HepG2 (cell line): ENCODE results near the gene KRT3. TPM values are rescaled to one million over a fixed set of nuclear protein-coding genes. Genes with fewer than 3 reads are reported as not detected.

ENCODE experiments used
- ATF1 ChIP-seq: IDR thresholded peaks from 2 replicates; pipeline ENCODE4 v1.6.1; 2016; ENCODE audit warnings: mild to moderate bottlenecking, control low read depth
- CENPT ChIP-seq: sonication (generic); formaldehyde crosslinking; IDR thresholded peaks from 2 replicates; pipeline ENCODE4 v1.8.0; 2022; ENCODE audit warnings: low read depth, mild to moderate bottlenecking, moderate library complexity, missing genetic modification reagents
- CERS6 ChIP-seq: sonication (generic); formaldehyde crosslinking; IDR thresholded peaks from 2 replicates; pipeline ENCODE4 v1.5.0; 2020; ENCODE audit warnings: missing genetic modification reagents
- DDIT3 ChIP-seq: sonication (generic); formaldehyde crosslinking; IDR thresholded peaks from 2 replicates; pipeline ENCODE4 v1.4.0; 2020; ENCODE audit warnings: mild to moderate bottlenecking, missing genetic modification reagents
- KLF9 ChIP-seq: IDR thresholded peaks from 2 replicates; pipeline ENCODE4 v1.6.1; 2016; ENCODE audit warnings: low read depth
- KMT2B ChIP-seq: IDR thresholded peaks from 2 replicates; pipeline ENCODE4 v1.6.1; 2016; ENCODE audit warnings: missing genetic modification reagents, missing compliant biosample characterization
- MXD4 ChIP-seq: IDR thresholded peaks from 2 replicates; pipeline ENCODE4 v1.6.1; 2016; ENCODE audit warnings: mild to moderate bottlenecking, missing biosample characterization, missing genetic modification reagents
- NCOA5 ChIP-seq: sonication (generic); formaldehyde crosslinking; IDR thresholded peaks from 2 replicates; pipeline ENCODE4 v1.4.0; 2020; ENCODE audit warnings: missing genetic modification reagents
- NFATC3 ChIP-seq: sonication (generic); formaldehyde crosslinking; IDR thresholded peaks from 2 replicates; pipeline ENCODE4 v1.5.1; 2020; ENCODE audit warnings: mild to moderate bottlenecking, missing genetic modification reagents
- RFXANK ChIP-seq: IDR thresholded peaks from 2 replicates; pipeline ENCODE4 v1.6.1; 2016
- TGIF2 ChIP-seq: IDR thresholded peaks from 2 replicates; pipeline ENCODE4 v1.6.1; 2016; ENCODE audit warnings: control low read depth, missing compliant biosample characterization
- THAP11 ChIP-seq: IDR thresholded peaks from 2 replicates; pipeline ENCODE4 v1.6.1; 2016; ENCODE audit warnings: missing biosample characterization, missing genetic modification reagents
- TMF1 ChIP-seq: sonication (generic); formaldehyde crosslinking; IDR thresholded peaks from 2 replicates; pipeline ENCODE4 v1.8.1; 2022; ENCODE audit warnings: low read depth, missing genetic modification reagents
- ZBTB26 ChIP-seq: IDR thresholded peaks from 2 replicates; pipeline ENCODE4 v1.6.1; 2016; ENCODE audit warnings: missing compliant biosample characterization, missing genetic modification reagents, borderline replicate concordance
- ZBTB37 ChIP-seq: sonication (generic); formaldehyde crosslinking; IDR thresholded peaks from 2 replicates; pipeline ENCODE4 v1.4.0; 2020; ENCODE audit warnings: mild to moderate bottlenecking, missing genetic modification reagents
- ZBTB7A ChIP-seq: sonication (generic); formaldehyde crosslinking; IDR thresholded peaks from 2 replicates; pipeline ENCODE4 v1.8.0; 2022; ENCODE audit warnings: mild to moderate bottlenecking, missing genetic modification reagents
- ZC3H4 ChIP-seq: sonication (generic); formaldehyde crosslinking; IDR thresholded peaks from 2 replicates; pipeline ENCODE4 v1.4.0; 2020; ENCODE audit warnings: missing genetic modification reagents, borderline replicate concordance
- ZNF142 ChIP-seq: sonication (generic); formaldehyde crosslinking; IDR thresholded peaks from 2 replicates; pipeline ENCODE4 v1.4.0; 2020; ENCODE audit warnings: missing genetic modification reagents
- ZNF569 ChIP-seq: sonication (generic); formaldehyde crosslinking; IDR thresholded peaks from 2 replicates; pipeline ENCODE4 v1.5.0; 2020; ENCODE audit warnings: mild to moderate bottlenecking, missing genetic modification reagents, moderate library complexity, borderline replicate concordance
- ZNF672 ChIP-seq: sonication (generic); formaldehyde crosslinking; IDR thresholded peaks from 2 replicates; pipeline ENCODE4 v1.8.1; 2022; ENCODE audit warnings: missing genetic modification reagents
- ZNF720 ChIP-seq: sonication (generic); formaldehyde crosslinking; IDR thresholded peaks from 2 replicates; pipeline ENCODE4 v1.4.0; 2020; ENCODE audit warnings: missing genetic modification reagents
- ZNF792 ChIP-seq: IDR thresholded peaks from 2 replicates; pipeline ENCODE4 v1.6.1; 2016
- polyA plus RNA-seq, 8 experiments: library from polyadenylated mRNA; depleted of rRNA in 3 of 8; stranded (reverse) in 7 of 8; unstranded in 1 of 8; fragments of >200 nt; fragmentation: Illumina TruSeq in 4 of 8; extraction: Trizol in 4 of 8; gene quantifications; 2 replicates each; pipeline versions ENCODE4 v1.2.1 to v1.2.3, GENCODE V29; 2011 to 2016; ENCODE audit warnings: low read depth in 4 of 8, missing spikeins in 1 of 8, mixed read lengths in 1 of 8; ENCODE audit not compliant: insufficient read depth in 1 of 8
- total RNA-seq, 5 experiments: library from RNA; depleted of rRNA; stranded (reverse); fragments of >200 nt; fragmentation: Illumina TruSeq; extraction: Trizol; gene quantifications; 2 replicates each; pipeline ENCODE4 v1.2.3, GENCODE V29; 2016; ENCODE audit warnings: low read depth in 1 of 5

KRT3 gene
- total and polyA plus RNA-seq, 2 of the 13 experiments (the other 11 are each of a cell fraction or from before 2014, with no cell fraction given) = not detected

GRCh38 chr12:52741375-52742195 lies 54.3 kb downstream of the KRT3 start (continued):
- TF ChIP-seq ZBTB37 (CRISPR knock-in tag) = no peak
- TF ChIP-seq ZNF569 (CRISPR knock-in tag) = no peak
- no peak for TF ChIP-seq RFXANK
- no peak for TF ChIP-seq CENPT (CRISPR knock-in tag)
- TF ChIP-seq KLF9 (CRISPR knock-in tag) = no peak
- 0 out of 2 replicates have a peak, but pooled peaks have one; percentile 34 for TF ChIP-seq KMT2B (CRISPR knock-in tag)
- no peak for TF ChIP-seq ZBTB7A (CRISPR knock-in tag)
- TF ChIP-seq TGIF2 (CRISPR knock-in tag) = peak; percentile 59; the same call in 1 of the 2 replicates
- TF ChIP-seq ZNF792 (CRISPR knock-in tag) = peak; percentile 65; the same call in 1 of the 2 replicates
- TF ChIP-seq ZNF142 = no peak
- TF ChIP-seq DDIT3 (CRISPR knock-in tag) = no peak
- no peak for TF ChIP-seq ATF1 (CRISPR knock-in tag)
- no peak for TF ChIP-seq NFATC3 (CRISPR knock-in tag)
- peak; percentile 41; the same call in 1 of the 2 replicates for TF ChIP-seq THAP11 (CRISPR knock-in tag)
- no peak for TF ChIP-seq NCOA5
- TF ChIP-seq ZNF672 (CRISPR knock-in tag) = no peak
- TF ChIP-seq ZC3H4 (CRISPR knock-in tag) = no peak
- peak; percentile 72; the same call in 1 of the 2 replicates for TF ChIP-seq ZBTB26
- no peak for TF ChIP-seq CERS6 (CRISPR knock-in tag)
- TF ChIP-seq TMF1 (CRISPR knock-in tag) = no peak
- no peak for TF ChIP-seq ZNF720 (CRISPR knock-in tag)
- TF ChIP-seq MXD4 (CRISPR knock-in tag) = no peak
